Fibroblast of mammary gland (primary cell): ENCODE results near the gene TMUB1.

Experiments used
- DNase-seq: peaks from one replicate; pipeline ENCODE4 v3.0.0-alpha.2; 2010; ENCODE audit warnings: low read depth
- H3K4me3 ChIP-seq: 2 replicates; pipeline ENCODE4 v1.5.1; 2011; ENCODE audit warnings: low read depth, mild to moderate bottlenecking, low read length, moderate library complexity; ENCODE audit not compliant: control insufficient read depth
- CTCF ChIP-seq: conservative IDR thresholded peaks from 2 replicates; pipeline ENCODE4 v1.5.1; 2011; ENCODE audit warnings: low read depth, low read length, inconsistent platforms; ENCODE audit not compliant: control insufficient read depth, insufficient read depth

The TMUB1 gene

GRCh38 chr7:151051108-151051507 lies 32.2 kb downstream of the TMUB1 start:
- no peak for TF ChIP-seq CTCF
- H3K4me3 ChIP-seq, result no peak overlapping the region
- peak; percentile 61 for DNase-seq

- H3K4me3 ChIP-seq, result no peak overlapping the region
- no peak for DNase-seq
- TF ChIP-seq CTCF, result no peak
Observed at GRCh38 chr7:151048911-151049463, 34.3 kb downstream of the TMUB1 start.

GRCh38 chr7:151047976-151048815 lies 35.1 kb downstream of the TMUB1 start, which contains the start of gene ASIC3:
ASIC3 (plus strand) TSS chr7:151048531; CDS start chr7:151048886, 355 bp downstream.
- no peak within 1 kb of the TSS for H3K4me3 ChIP-seq
- DNase-seq, result no peak
- TF ChIP-seq CTCF, result no peak

GRCh38 chr7:151046603-151047573 lies 36.4 kb downstream of the TMUB1 start:
- no peak for TF ChIP-seq CTCF
- no peak overlapping the region for H3K4me3 ChIP-seq

GRCh38 chr7:151045967-151046366 lies 37.3 kb downstream of the TMUB1 start:
- no peak for TF ChIP-seq CTCF
- DNase-seq, result no peak
- H3K4me3 ChIP-seq, result no peak overlapping the region

More at GRCh38 chr7:151046603-151047573, 36.4 kb downstream of the TMUB1 start:
- peak; percentile 74 for DNase-seq

- no peak for DNase-seq
- H3K4me3 ChIP-seq, result no peak overlapping the region
- no peak for TF ChIP-seq CTCF
Observed at GRCh38 chr7:151045262-151045661, 38.0 kb downstream of the TMUB1 start.
